DMS114 treated with DMSO at 0.1 percent for 48 hours (cell line): ENCODE data around the gene NT5C1B.

Experiments
- DNase-seq: peaks from one replicate; lab custom pipeline; 2025; ENCODE audit not compliant: unreplicated experiment; lab: John Stamatoyannopoulos, UW

Gene NT5C1B

GRCh38 chr2:18517386-18517785, 72.0 kb downstream of the NT5C1B start:
- DNase-seq, result no peak

GRCh38 chr2:18516112-18516511, 73.3 kb downstream of the NT5C1B start:
- no peak for DNase-seq

DNA sequence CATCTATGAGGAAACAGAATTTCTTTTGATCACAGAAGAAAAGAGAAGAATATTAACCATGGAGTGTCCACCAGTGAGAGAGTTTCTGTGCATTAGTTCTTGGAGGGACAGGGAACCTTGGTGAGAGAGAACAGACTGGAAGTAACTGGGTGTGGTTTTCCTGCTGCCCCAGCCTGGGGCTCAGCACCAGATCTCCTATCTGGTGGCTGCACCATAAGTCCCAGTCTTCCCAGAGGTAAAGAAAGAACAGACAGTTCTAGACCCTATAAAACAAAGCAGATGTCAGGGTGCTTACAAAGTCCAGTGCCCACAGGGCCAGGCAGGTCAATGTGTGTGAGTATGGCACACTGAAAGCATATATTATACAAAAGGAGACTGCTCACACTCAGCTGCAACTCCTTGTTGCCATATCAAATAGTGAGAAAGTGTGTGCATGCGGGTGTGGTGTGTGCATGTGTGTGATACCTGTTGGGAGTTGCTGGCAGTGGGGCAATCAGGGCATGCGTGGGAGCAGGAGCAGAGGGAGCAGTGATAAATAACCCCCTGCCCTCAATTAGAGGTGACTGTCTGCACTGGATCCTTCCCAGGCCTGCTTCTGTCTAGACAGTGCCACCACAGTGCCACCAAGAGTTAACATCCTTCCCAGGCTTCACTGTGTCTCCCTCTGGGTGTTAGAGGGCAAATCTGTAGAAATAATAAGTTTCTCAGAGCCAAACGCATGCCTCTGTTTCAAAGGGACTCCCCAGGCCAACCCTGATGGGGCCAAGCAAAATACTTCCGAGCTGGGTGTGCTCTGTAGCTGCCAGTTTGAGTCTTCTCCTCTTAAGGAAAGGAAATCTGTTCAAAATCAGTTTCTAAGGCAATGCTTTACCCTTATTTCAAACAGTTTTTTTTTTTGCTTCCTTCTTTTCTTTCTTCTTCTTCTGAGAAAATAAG, 74.6 kb downstream of the NT5C1B start:
- no peak for DNase-seq
